Suprapubic skin (tissue), 4 donors: ENCODE results near the gene KCNJ2. TPM values are rescaled to one million over a fixed set of nuclear protein-coding genes. Genes with fewer than 3 reads are reported as not detected.

Source experiments
- DNase-seq, 2 donors: peaks; one replicate each; pipeline ENCODE4 v3.0.0-alpha.2; 2019; ENCODE audit warnings: low spot score in 2 of 2
- H3K27ac ChIP-seq: fragments of 200-600 bp; sonication (generic); one replicate; pipeline ENCODE4 v1.5.1; 2019
- H3K27me3 ChIP-seq: fragments of 200-600 bp; sonication (generic); one replicate; pipeline ENCODE4 v1.5.1; 2019
- H3K36me3 ChIP-seq: fragments of 200-600 bp; sonication (generic); one replicate; pipeline ENCODE4 v1.5.1; 2019
- H3K4me1 ChIP-seq: fragments of 200-600 bp; sonication (generic); one replicate; pipeline ENCODE4 v1.5.1; 2019
- H3K4me3 ChIP-seq: fragments of 200-600 bp; sonication (generic); one replicate; pipeline ENCODE4 v1.5.1; 2019; ENCODE audit warnings: mild to moderate bottlenecking
- H3K9me3 ChIP-seq: fragments of 200-600 bp; sonication (generic); one replicate; pipeline ENCODE4 v1.5.1; 2019
- EP300 ChIP-seq: sonication (generic); formaldehyde crosslinking; IDR thresholded peaks from one replicate; pipeline ENCODE4 v1.6.1; 2017; ENCODE audit warnings: antibody characterized with exemption
- POLR2A ChIP-seq, 2 donors: fragments of 450-650 bp; IDR thresholded peaks; one replicate each; pipeline ENCODE4 v1.6.1; 2017; ENCODE audit warnings: antibody characterized with exemption in 2 of 2, mild to moderate bottlenecking in 2 of 2, moderate library complexity in 2 of 2
- POLR2AphosphoS5 ChIP-seq, 3 donors: sonication (generic); formaldehyde crosslinking; IDR thresholded peaks; one replicate each; pipeline ENCODE4 v1.6.1; 2017; ENCODE audit warnings: antibody characterized with exemption in 3 of 3
- WGBS: methylation state at CpG from one replicate; pipeline ENCODE4 v1.1.5; 2018; 5-methylcytosine and 5-hydroxymethylcytosine counted together
- total RNA-seq, 4 donors: library from RNA; depleted of rRNA; stranded (reverse); fragments of >200 nt; gene quantifications; one replicate each; pipeline ENCODE4 v1.1.0, GENCODE V29; 2016
- TF ChIP-seq, protein P1 (sequence below), 2 donors: fragments of 200-600 bp in 1 of 2; fragments of 450-650 bp in 1 of 2; sonication (generic) in 1 of 2; IDR thresholded peaks; one replicate each; pipeline ENCODE4 v1.5.1; 2016 to 2019; ENCODE audit warnings: antibody characterized with exemption in 2 of 2, mild to moderate bottlenecking in 1 of 2, moderate library complexity in 1 of 2

The KCNJ2 gene
- total RNA-seq, 4 donors from 2014 or later, result 5.5 to 15.7 (median 7.9) TPM

DNA sequence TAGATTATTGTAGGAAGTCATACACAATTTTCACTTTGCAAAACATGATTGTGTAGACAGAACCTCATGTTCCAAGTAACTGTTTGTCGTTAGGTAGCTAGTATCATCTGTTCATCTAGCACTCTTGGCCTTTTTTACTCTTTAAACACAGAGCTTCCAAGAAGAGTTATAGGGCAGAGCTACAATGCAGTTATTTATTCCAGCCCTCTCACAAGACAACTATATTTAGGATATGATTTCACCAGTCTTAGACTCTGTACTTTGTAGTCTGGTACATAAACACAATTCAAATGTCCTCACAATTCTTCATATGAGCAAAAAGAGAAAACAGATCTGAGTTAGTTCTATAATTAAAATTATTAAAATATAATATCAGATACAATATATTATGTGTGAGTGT is 37.9 kb downstream of the KCNJ2 start:
- TF ChIP-seq POLR2A (IDR thresholded peaks at IDR 0.05) (no peak), EP300 (no peak), POLR2AphosphoS5 (IDR thresholded peaks at IDR 0.05) (no peak)
- TF ChIP-seq, protein P1, sequence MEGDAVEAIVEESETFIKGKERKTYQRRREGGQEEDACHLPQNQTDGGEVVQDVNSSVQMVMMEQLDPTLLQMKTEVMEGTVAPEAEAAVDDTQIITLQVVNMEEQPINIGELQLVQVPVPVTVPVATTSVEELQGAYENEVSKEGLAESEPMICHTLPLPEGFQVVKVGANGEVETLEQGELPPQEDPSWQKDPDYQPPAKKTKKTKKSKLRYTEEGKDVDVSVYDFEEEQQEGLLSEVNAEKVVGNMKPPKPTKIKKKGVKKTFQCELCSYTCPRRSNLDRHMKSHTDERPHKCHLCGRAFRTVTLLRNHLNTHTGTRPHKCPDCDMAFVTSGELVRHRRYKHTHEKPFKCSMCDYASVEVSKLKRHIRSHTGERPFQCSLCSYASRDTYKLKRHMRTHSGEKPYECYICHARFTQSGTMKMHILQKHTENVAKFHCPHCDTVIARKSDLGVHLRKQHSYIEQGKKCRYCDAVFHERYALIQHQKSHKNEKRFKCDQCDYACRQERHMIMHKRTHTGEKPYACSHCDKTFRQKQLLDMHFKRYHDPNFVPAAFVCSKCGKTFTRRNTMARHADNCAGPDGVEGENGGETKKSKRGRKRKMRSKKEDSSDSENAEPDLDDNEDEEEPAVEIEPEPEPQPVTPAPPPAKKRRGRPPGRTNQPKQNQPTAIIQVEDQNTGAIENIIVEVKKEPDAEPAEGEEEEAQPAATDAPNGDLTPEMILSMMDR (IDR thresholded peaks at IDR 0.05), result no peak
- Histone ChIP-seq H3K4me3 (no peak overlapping the region), H3K4me1 (peaks cover 4% of the 10 kb centered on the region), H3K27me3 (no peaks in the 10 kb centered on the region), H3K9me3 (no peaks in the 10 kb centered on the region), H3K27ac (no peak overlapping the region), H3K36me3 (no peaks in the 10 kb centered on the region)
- no peak for DNase-seq
- WGBS, result 45% methylated on average over 1 of the region's 1 CpG

DNA sequence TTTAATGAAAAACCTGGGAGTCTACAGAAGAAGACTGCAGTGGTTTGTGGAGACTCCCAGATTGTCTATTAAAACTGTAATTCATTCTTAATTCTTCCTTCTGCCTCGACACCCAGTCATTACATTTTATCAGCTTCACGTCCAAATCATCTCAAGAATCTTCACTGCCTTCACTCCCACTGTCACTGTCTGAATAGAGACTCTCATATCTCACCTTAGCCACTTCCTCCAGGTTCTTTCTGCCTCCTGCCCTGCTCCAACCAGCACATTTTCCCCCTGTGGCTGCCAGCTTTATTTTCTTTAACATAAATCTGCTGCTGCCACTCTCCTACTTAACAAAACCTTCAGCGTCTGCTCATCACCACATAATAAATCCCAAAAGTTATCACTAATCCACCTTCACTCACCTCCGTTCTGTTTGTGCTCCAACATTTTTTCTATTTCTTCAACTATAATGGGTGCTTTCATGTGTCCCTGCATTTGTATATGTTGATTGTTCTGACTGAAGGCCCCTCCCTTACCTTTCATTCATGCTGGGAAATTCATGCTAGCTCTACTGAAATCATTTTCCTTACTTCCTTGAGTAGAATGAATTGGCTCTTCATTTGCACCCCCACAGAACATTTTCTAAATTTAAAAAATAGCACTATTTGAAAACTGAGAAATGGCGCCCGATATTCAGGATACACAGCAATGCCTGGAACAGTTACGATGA is 38.9 kb downstream of the KCNJ2 start:
- DNase-seq, result no peak
- no peak overlapping the region for H3K27ac ChIP-seq
- no peak overlapping the region for H3K4me3 ChIP-seq
- peaks cover 4% of the 10 kb centered on the region for H3K4me1 ChIP-seq
- 76% methylated on average over 7 of the region's 7 CpGs for WGBS
- no peaks in the 10 kb centered on the region for H3K9me3 ChIP-seq
- H3K27me3 ChIP-seq, result no peaks in the 10 kb centered on the region
- H3K36me3 ChIP-seq, result no peaks in the 10 kb centered on the region
- TF ChIP-seq POLR2AphosphoS5 (IDR thresholded peaks at IDR 0.05), result no peak
- no peak for TF ChIP-seq EP300
- TF ChIP-seq POLR2A (IDR thresholded peaks at IDR 0.05), result no peak
- TF ChIP-seq, protein P1 (IDR thresholded peaks at IDR 0.05), result no peak

- WGBS, result 56% methylated on average over 6 of the region's 6 CpGs
- H3K27me3 ChIP-seq, result no peaks in the 10 kb centered on the region
- no peaks in the 10 kb centered on the region for H3K9me3 ChIP-seq
- H3K27ac ChIP-seq, result no peak overlapping the region
- H3K4me1 ChIP-seq, result peaks cover 4% of the 10 kb centered on the region
- H3K4me3 ChIP-seq, result no peak overlapping the region
- no peaks in the 10 kb centered on the region for H3K36me3 ChIP-seq
- DNase-seq, result no peak
- TF ChIP-seq POLR2AphosphoS5 (IDR thresholded peaks at IDR 0.05) (no peak), POLR2A (IDR thresholded peaks at IDR 0.05) (no peak), EP300 (no peak)
- TF ChIP-seq, protein P1 (IDR thresholded peaks at IDR 0.05), result no peak
These were observed 39.7 kb downstream of the KCNJ2 start for GRCh38 chr17:70208825-70209555.

GRCh38 chr17:70215656-70216055 is 46.3 kb downstream of the KCNJ2 start:
- DNase-seq, result no peak
- Histone ChIP-seq H3K4me1 (peaks cover 3% of the 10 kb centered on the region), H3K27me3 (no peaks in the 10 kb centered on the region), H3K36me3 (no peaks in the 10 kb centered on the region), H3K9me3 (no peaks in the 10 kb centered on the region), H3K4me3 (no peak overlapping the region), H3K27ac (no peak overlapping the region)
- WGBS, result 45% methylated on average over 4 of the region's 4 CpGs
- TF ChIP-seq, protein P1 (IDR thresholded peaks at IDR 0.05), result no peak
- TF ChIP-seq POLR2AphosphoS5 (IDR thresholded peaks at IDR 0.05) (no peak), EP300 (no peak), POLR2A (IDR thresholded peaks at IDR 0.05) (no peak)

- 80% methylated on average over 1 of the region's 1 CpG for WGBS
- Histone ChIP-seq H3K4me1 (peaks cover 3% of the 10 kb centered on the region), H3K9me3 (no peaks in the 10 kb centered on the region), H3K36me3 (no peaks in the 10 kb centered on the region), H3K27me3 (no peaks in the 10 kb centered on the region), H3K27ac (no peak overlapping the region), H3K4me3 (no peak overlapping the region)
- DNase-seq, result no peak
- TF ChIP-seq EP300 (no peak), POLR2A (IDR thresholded peaks at IDR 0.05) (no peak), POLR2AphosphoS5 (IDR thresholded peaks at IDR 0.05) (no peak)
- TF ChIP-seq, protein P1 (IDR thresholded peaks at IDR 0.05), result no peak
These were observed 48.2 kb downstream of the KCNJ2 start for GRCh38 chr17:70217571-70217970.
